ENCODE measurements around the gene GRK6.

GRCh38 chr5:177469750-177470525 is 43.5 kb downstream of the GRK6 start:
- TF ChIP-seq, protein P1, sequence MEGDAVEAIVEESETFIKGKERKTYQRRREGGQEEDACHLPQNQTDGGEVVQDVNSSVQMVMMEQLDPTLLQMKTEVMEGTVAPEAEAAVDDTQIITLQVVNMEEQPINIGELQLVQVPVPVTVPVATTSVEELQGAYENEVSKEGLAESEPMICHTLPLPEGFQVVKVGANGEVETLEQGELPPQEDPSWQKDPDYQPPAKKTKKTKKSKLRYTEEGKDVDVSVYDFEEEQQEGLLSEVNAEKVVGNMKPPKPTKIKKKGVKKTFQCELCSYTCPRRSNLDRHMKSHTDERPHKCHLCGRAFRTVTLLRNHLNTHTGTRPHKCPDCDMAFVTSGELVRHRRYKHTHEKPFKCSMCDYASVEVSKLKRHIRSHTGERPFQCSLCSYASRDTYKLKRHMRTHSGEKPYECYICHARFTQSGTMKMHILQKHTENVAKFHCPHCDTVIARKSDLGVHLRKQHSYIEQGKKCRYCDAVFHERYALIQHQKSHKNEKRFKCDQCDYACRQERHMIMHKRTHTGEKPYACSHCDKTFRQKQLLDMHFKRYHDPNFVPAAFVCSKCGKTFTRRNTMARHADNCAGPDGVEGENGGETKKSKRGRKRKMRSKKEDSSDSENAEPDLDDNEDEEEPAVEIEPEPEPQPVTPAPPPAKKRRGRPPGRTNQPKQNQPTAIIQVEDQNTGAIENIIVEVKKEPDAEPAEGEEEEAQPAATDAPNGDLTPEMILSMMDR (IDR thresholded peaks at IDR 0.05) = no peak
- TF ChIP-seq POLR2A (IDR thresholded peaks at IDR 0.05) (no peak), POLR2AphosphoS5 (IDR thresholded peaks at IDR 0.05) (no peak)

All from prostate gland (tissue), 2 donors.